K562 (cell line): ENCODE measurements around the gene ELOVL1. TPM values are rescaled to one million over a fixed set of nuclear protein-coding genes. Genes with fewer than 3 reads are reported as not detected.
"Not testable (repeated sequence)": the region's sequence is repeated elsewhere in the genome, so short reads cannot be mapped to it uniquely, and the experiment has no call there.

Experiments
- ATAC-seq: fragments of 200-7000 bp; cut with Tn5 transposase; 3 replicates; pipeline ENCODE4 v1.9.1; 2020; ENCODE audit warnings: moderate library complexity
- BruUV-seq: library from RNA; stranded (reverse); fragments of 400-500 nt; replicated peaks from 2 replicates; lab custom pipeline; 2021; lab: Mats Ljungman, UMichigan
- CTCF ChIA-PET: fragments of 300-600 bp; formaldehyde crosslinking; extraction: SDS; loops from one replicate; lab custom pipeline; 2021; ENCODE audit warnings: low intra/inter-chr PET ratio; lab: Yijun Ruan, JAX
- POLR2A ChIA-PET: fragments of 300-600, 350-650 bp; sonication (Branson Sonifier 250); formaldehyde crosslinking; extraction: SDS; loops from one replicate; lab custom pipeline; 2021; ENCODE audit warnings: antibody characterized with exemption, inconsistent platforms; lab: Yijun Ruan, JAX
- DNase-seq, 4 experiments: peaks; one replicate each; pipeline versions ENCODE4 v3.0.0 to v3.0.0-alpha.2; 2011 to 2018; ENCODE audit warnings: low spot score in 3 of 4, mixed read lengths in 3 of 4; ENCODE audit errors: extremely low read depth in 1 of 4
- FAIRE-seq: peaks from 2 replicates; lab custom pipeline; 2011; peaks lifted over from hg19 to GRCh38; lab: Jason Lieb, UNC
- H2AFZ ChIP-seq: 2 replicates; pipeline ENCODE4 v1.6.0; 2011; ENCODE audit warnings: low read depth, low read length, control low read depth, inconsistent platforms
- H3K27ac ChIP-seq: fragments of 200-600 bp; 3 replicates; pipeline ENCODE4 v1.8.0; 2011; ENCODE audit warnings: low read depth, mild to moderate bottlenecking, control low read depth, inconsistent platforms, low read length, moderate library complexity, mixed read lengths; ENCODE audit errors: extremely low read depth
- H3K27me3 ChIP-seq, 2 experiments: fragments of 300-600 bp in 1 of 2; 2 replicates in 1 of 2; 3 replicates in 1 of 2; pipeline versions ENCODE4 v1.6.0 to v1.8.0; 2011; ENCODE audit warnings: inconsistent platforms in 2 of 2, low read length in 2 of 2, mild to moderate bottlenecking in 1 of 2, mixed read lengths in 1 of 2, moderate library complexity in 1 of 2; ENCODE audit not compliant: control insufficient read depth in 2 of 2, insufficient read depth in 2 of 2
- H3K36me3 ChIP-seq: fragments of 300-600 bp; 3 replicates; pipeline ENCODE4 v1.8.0; 2011; ENCODE audit warnings: mild to moderate bottlenecking, low read length, inconsistent platforms; ENCODE audit not compliant: control insufficient read depth, insufficient read depth
- H3K4me1 ChIP-seq, 2 experiments: fragments of 200-600 bp in 1 of 2; replicated peaks in 1 of 2; 2 replicates in 1 of 2; 3 replicates in 1 of 2; pipeline versions ENCODE4 v1.5.1 to v1.8.0; 2011; ENCODE audit warnings: inconsistent platforms in 2 of 2, low read length in 2 of 2, mild to moderate bottlenecking in 1 of 2, mixed read lengths in 1 of 2, moderate library complexity in 1 of 2; ENCODE audit not compliant: control insufficient read depth in 2 of 2, insufficient read depth in 2 of 2
- H3K4me2 ChIP-seq: 2 replicates; pipeline ENCODE4 v1.6.1; 2011; ENCODE audit warnings: low read length, control low read depth, inconsistent platforms, mixed read lengths; ENCODE audit not compliant: insufficient read depth
- H3K4me3 ChIP-seq: fragments of 200-600 bp; sonication (generic), shearing (Covaris generic); 2 replicates; pipeline ENCODE4 v1.5.1; 2016; ENCODE audit warnings: control low read depth, inconsistent platforms
- H3K79me2 ChIP-seq: fragments of 200-600 bp; 3 replicates; pipeline ENCODE4 v1.8.0; 2011; ENCODE audit warnings: low read length, inconsistent platforms; ENCODE audit not compliant: control insufficient read depth, insufficient read depth
- H3K9ac ChIP-seq, 2 experiments: 2 replicates each; pipeline versions ENCODE4 v1.6.0 to v1.6.1; 2011; ENCODE audit warnings: low read depth in 2 of 2, low read length in 2 of 2, control low read depth in 1 of 2, inconsistent platforms in 1 of 2, mild to moderate bottlenecking in 1 of 2, mixed read lengths in 1 of 2; ENCODE audit not compliant: insufficient read depth in 1 of 2
- H3K9me1 ChIP-seq: one replicate; pipeline ENCODE4 v1.6.0; 2011; ENCODE audit warnings: inconsistent platforms, mild to moderate bottlenecking, low read length, moderate library complexity; ENCODE audit not compliant: control insufficient read depth, insufficient read depth
- H3K9me3 ChIP-seq: replicated peaks from 2 replicates; pipeline ENCODE4 v1.5.1; 2011; ENCODE audit warnings: low read depth, low read length, inconsistent platforms; ENCODE audit not compliant: control insufficient read depth, insufficient read depth
- H4K20me1 ChIP-seq: replicated peaks from 2 replicates; pipeline ENCODE4 v1.6.1; 2011; ENCODE audit warnings: low read length, inconsistent platforms, mixed read lengths; ENCODE audit not compliant: control insufficient read depth, insufficient read depth
- RBM25 ChIP-seq: fragments of 200-400 bp; formaldehyde crosslinking; IDR thresholded peaks from 2 replicates; pipeline ENCODE4 v1.6.1; 2018; ENCODE audit warnings: low read length, low read depth, moderate library complexity; ENCODE audit not compliant: severe bottlenecking
- SP2 ChIP-seq: IDR thresholded peaks from 2 replicates; pipeline ENCODE4 v1.6.1; 2011; ENCODE audit warnings: mild to moderate bottlenecking, low read depth, low read length, moderate library complexity; ENCODE audit not compliant: poor library complexity, severe bottlenecking; ENCODE audit errors: extremely low read depth
- WGBS: fragments of 100-300 bp; shearing (Covaris generic); methylation state at CpG from one replicate; pipeline ENCODE4 v1.1.6; 2016; ENCODE audit warnings: low coverage, mixed read lengths; ENCODE audit not compliant: insufficient coverage; ENCODE audit errors: missing lambda C conversion rate; 5-methylcytosine and 5-hydroxymethylcytosine counted together
- in situ Hi-C: fragments of 300-500 bp; cut with MboI; formaldehyde crosslinking; loops from 4 replicates; pipeline ENCODE4 v1.15.0; 2018; ENCODE audit warnings: inconsistent platforms, mixed read lengths
- intact Hi-C: fragments of 100-400 bp; cut with micrococcal nuclease; formaldehyde crosslinking; loops from 2 replicates; pipeline ENCODE4 v1.14.2; 2022
- polyA plus RNA-seq, 8 experiments: library from polyadenylated mRNA; depleted of rRNA in 4 of 8; stranded (reverse) in 5 of 8; unstranded in 3 of 8; fragments of >200 nt; fragmentation: Nextera tagmentation in 2 of 8; fragmentation: Illumina TruSeq in 1 of 8; extraction: Ambion mirVana in 2 of 8; extraction: Trizol in 1 of 8; gene quantifications; 2 replicates each; pipeline versions ENCODE4 v1.2.1 to v1.2.3, GENCODE V29; 2011 to 2014; ENCODE audit warnings: inconsistent platforms in 1 of 8, missing spikeins in 1 of 8
- total RNA-seq, 7 experiments: library from RNA; depleted of rRNA in 6 of 7; stranded (reverse); fragments of >200 nt in 6 of 7; fragmentation: Illumina TruSeq in 2 of 7; extraction: Trizol in 2 of 7; gene quantifications; 2 replicates each; pipeline versions ENCODE4 v1.2.1 to v1.2.3, GENCODE V29; 2011 to 2021; ENCODE audit warnings: low replicate concordance in 1 of 7

The ELOVL1 gene
- total and polyA plus RNA-seq, 9 of the 15 experiments (the other 6 are each of a cell fraction or from before 2014, with no cell fraction given), result 51.0 to 157 (median 70.3) TPM

DNA sequence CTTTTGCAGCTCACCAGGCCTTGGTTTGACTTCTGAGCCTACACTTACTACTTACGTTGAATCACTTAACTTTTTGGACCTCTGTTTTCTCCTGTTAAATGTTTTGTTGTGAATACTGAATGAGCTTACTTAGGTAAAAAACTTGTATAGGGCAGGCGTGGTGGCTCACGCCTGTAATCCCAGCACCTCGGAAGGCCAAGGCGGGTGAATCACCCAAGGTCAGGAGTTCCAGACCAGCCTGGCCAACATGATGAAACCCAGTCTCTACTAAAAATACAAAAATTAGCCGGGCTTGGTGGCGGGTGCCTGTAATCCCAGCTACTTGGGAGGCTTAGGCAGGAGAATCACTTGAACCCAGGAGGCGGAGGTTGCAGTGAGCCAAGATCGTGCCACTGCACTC lies 32.6 kb upstream of the ELOVL1 start:
- ATAC-seq, BruUV-seq, H3K4me3 ChIP-seq, H3K9me3 ChIP-seq, H3K9me1 ChIP-seq, H2AFZ ChIP-seq, H3K27me3 ChIP-seq, in situ Hi-C loops, intact Hi-C loops, H3K4me2 ChIP-seq, CTCF ChIA-PET, DNase-seq, H3K27ac ChIP-seq, FAIRE-seq, H3K79me2 ChIP-seq, H3K9ac ChIP-seq: not testable (repeated sequence)
- Histone ChIP-seq H4K20me1 (peaks cover 23% of the 10 kb centered on the region), H3K36me3 (peaks cover 18% of the 10 kb centered on the region), H3K4me1 (peaks cover 11 to 19% of the 10 kb centered on the region in 2 experiments; a peak in 4 of 5 replicates)
- 90% methylated on average over 9 of the region's 9 CpGs for WGBS
- POLR2A ChIA-PET, result interaction anchor here (1.3 to 3.9 kb wide), 3 partner anchors 11 to 42 kb away, joined by 4 to 28 read pairs (median 5); partner anchors contain the start of genes CDC20, MED8 and SZT2

GRCh38 chr1:43398227-43398626 lies 30.4 kb upstream of the ELOVL1 start:
- H3K27me3 ChIP-seq, result no peaks in the 10 kb centered on the region
- peaks cover 7 to 9% of the 10 kb centered on the region in 2 experiments; a peak in 3 of 5 replicates for H3K4me1 ChIP-seq
- H3K36me3 ChIP-seq, result peaks cover under 1% of the 10 kb centered on the region; the same call in 2 of the 3 replicates
- BruUV-seq, result no TSS peak
- H2AFZ ChIP-seq, result no peak overlapping the region
- CTCF ChIA-PET, result no interaction called here
- H3K4me2 ChIP-seq, result no peak overlapping the region
- H3K4me3 ChIP-seq, result no peak overlapping the region
- FAIRE-seq, result no peak
- no peak overlapping the region for H3K9ac ChIP-seq
- no peaks in the 10 kb centered on the region for H3K79me2 ChIP-seq
- H3K9me1 ChIP-seq, result no peaks in the 10 kb centered on the region
- in situ Hi-C loops (no loop called here), intact Hi-C loops (no loop called here)
- 59% methylated on average over 3 of the region's 3 CpGs for WGBS
- peaks cover 14% of the 10 kb centered on the region for H4K20me1 ChIP-seq
- POLR2A ChIA-PET, result interaction anchor here (1.5 to 3.9 kb wide), 2 partner anchors 8 to 9 kb away, joined by 3 to 28 read pairs; partner anchors contain the start of genes MED8 and SZT2
- TF ChIP-seq RBM25, result peak; percentile 60
- TF ChIP-seq SP2, result no peak
- no peak for DNase-seq
- ATAC-seq, result no peak
- no peaks in the 10 kb centered on the region for H3K9me3 ChIP-seq
- no peak overlapping the region for H3K27ac ChIP-seq
